ENCODE data around the gene TAS2R16.

DNA sequence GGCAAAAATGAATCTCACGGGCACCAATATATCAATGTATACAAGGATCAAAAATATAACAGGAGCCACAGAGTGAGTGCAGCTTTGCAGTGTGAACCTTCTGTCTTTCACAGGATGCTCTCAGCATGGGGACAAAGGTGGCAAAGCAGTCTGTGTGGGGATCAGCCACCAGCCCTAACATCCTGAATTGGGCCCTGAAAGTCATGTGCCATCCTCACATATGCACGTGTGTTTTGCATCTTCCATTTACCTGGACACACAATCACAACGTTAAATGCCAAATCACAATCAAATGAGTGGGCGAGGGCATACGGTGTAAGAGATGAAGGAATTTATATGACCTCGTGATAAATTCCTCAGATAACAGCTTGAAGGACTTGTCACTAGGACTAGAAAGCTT, 6.5 kb downstream of the TAS2R16 start:
- no peak for TF ChIP-seq EZH2phosphoT487 (IDR thresholded peaks at IDR 0.05; ENCODE audit: borderline replicate concordance)
- TF ChIP-seq, protein P1, sequence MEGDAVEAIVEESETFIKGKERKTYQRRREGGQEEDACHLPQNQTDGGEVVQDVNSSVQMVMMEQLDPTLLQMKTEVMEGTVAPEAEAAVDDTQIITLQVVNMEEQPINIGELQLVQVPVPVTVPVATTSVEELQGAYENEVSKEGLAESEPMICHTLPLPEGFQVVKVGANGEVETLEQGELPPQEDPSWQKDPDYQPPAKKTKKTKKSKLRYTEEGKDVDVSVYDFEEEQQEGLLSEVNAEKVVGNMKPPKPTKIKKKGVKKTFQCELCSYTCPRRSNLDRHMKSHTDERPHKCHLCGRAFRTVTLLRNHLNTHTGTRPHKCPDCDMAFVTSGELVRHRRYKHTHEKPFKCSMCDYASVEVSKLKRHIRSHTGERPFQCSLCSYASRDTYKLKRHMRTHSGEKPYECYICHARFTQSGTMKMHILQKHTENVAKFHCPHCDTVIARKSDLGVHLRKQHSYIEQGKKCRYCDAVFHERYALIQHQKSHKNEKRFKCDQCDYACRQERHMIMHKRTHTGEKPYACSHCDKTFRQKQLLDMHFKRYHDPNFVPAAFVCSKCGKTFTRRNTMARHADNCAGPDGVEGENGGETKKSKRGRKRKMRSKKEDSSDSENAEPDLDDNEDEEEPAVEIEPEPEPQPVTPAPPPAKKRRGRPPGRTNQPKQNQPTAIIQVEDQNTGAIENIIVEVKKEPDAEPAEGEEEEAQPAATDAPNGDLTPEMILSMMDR (conservative IDR thresholded peaks at IDR 0.05; ENCODE audit: low read length): no peak
